Measurements from ENCODE around the gene MAST2. TPM values are rescaled to one million over a fixed set of nuclear protein-coding genes. Genes with fewer than 3 reads are reported as not detected.

The MAST2 gene
- total RNA-seq, 1 experiment from 2014 or later, result 41.9 TPM

DNA sequence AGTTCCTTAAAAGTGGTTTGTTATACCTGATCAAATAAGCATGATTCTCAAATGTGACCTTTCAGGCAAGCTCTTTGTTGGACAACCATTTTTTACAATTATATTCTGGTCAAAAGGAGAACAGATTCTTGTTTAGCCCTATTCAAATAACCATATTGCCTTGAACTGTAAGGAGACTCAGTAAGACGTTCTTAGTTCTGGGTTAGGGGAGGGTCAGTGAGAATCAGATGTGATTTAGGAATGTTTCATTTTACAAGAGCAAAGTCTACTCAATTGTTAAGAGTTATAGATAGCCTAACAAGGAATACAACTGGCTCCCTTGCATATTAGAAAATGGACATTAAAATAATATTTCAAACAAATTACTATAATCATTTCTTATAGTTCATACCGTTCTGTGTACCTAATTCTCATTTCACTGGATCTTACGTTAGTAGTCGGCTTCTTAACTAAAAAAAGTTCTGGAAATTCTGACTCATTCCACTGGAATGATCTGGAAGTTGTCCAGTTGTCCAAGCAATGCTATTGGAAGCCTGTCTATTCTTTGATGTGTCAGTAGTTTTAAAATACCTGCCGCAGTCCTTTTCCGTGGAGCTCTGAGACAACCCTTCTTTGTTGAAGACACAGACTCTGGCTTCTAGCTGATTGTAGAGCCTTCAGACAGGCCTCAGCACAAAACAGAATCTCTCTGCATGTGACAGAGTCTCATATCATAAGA is 88.8 kb downstream of the MAST2 start (continued):
- TF ChIP-seq CTCF (IDR thresholded peaks at IDR 0.05 in 2 of 3, conservative IDR thresholded peaks at IDR 0.05 in 1 of 3; ENCODE audit: borderline replicate concordance in 1 of 3, insufficient read depth in 1 of 3, low read depth in 2 of 3, low read length in 2 of 3), result no peak
- peak; percentile 97 for TF ChIP-seq JUND (IDR thresholded peaks at IDR 0.05)

DNA sequence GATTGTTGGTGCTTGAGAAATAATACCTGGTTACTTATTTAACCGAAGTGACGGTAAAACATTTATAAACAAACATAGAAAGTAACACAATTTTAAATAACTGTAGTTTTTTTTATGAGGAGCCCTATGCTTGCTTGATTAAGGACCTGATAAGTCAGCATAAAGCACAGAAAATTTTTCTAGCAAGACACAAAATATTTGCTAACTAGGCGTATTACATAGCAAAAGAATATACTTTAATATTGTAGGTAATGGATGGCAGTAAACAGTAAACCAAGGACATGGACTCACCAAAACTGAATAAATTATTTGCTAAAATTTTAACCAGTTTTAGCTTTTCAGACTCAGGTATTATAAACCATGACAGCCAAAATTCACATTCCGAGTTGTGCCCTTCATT is 90.9 kb downstream of the MAST2 start:
- no TSS peak for BruUV-seq (replicated peaks)
- RAD21 ChIA-PET (ENCODE audit: low non-redundant PET in 1 of 2, low total read pairs in 2 of 2, uncharacterized antibody in 2 of 2, unreplicated experiment in 2 of 2), result no interaction called here

DNA sequence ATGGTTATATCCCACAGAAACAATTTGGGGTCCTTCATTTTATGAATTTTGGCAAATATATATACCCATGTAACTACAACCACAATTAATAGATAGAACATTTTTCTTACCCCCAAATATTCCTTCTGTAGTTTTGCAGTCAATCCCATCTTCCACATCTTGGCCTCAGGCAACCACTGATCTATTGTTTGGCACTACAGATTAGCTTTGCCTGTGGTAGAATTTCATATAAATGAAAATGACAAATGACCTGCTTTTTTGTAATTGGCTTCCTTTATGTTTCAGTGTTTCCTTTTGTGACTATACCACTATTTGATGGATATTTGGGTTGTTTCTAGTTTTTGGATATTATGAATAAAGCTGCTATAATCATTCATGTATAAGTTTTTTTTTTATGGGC is 91.5 kb downstream of the MAST2 start:
- Histone ChIP-seq H3K79me2 (ENCODE audit: insufficient read depth, low read length) (peaks cover 56% of the 10 kb centered on the region), H3K9me3 (ENCODE audit: control insufficient read depth in 1 of 2, insufficient read depth in 1 of 2, low read depth in 1 of 2, low read length in 2 of 2) (no peaks in the 10 kb centered on the region), H3K4me1 (ENCODE audit: control insufficient read depth in 1 of 2, insufficient read depth in 2 of 2, low read length in 2 of 2) (peaks cover 26 to 35% of the 10 kb centered on the region in 2 experiments), H3K9ac (ENCODE audit: low read length) (no peak overlapping the region), H3K27me3 (ENCODE audit: insufficient read depth, low read length) (no peaks in the 10 kb centered on the region), H4K20me1 (ENCODE audit: insufficient read depth) (no peaks in the 10 kb centered on the region), H3K4me2 (ENCODE audit: low read length) (no peak overlapping the region), H3K4me3 (replicated peaks in 1 of 2; ENCODE audit: low read depth in 1 of 2, low read length in 2 of 2) (no peak overlapping the region), H3K9me2 (ENCODE audit: insufficient read depth) (no peaks in the 10 kb centered on the region), H3K36me3 (ENCODE audit: control insufficient read depth in 1 of 2, insufficient read depth in 2 of 2, low read length in 2 of 2) (no peaks in the 10 kb centered on the region; a peak in 1 of 4 replicates), H2AFZ (ENCODE audit: low read depth, low read length, poor library complexity, severe bottlenecking) (no peak overlapping the region), H3K27ac (ENCODE audit: low read depth, low read length) (no peak overlapping the region)
- no peak for TF ChIP-seq EGR1 (IDR thresholded peaks at IDR 0.05; ENCODE audit: low read depth)
- RAD21 ChIA-PET (ENCODE audit: low non-redundant PET in 1 of 2, low total read pairs in 2 of 2, uncharacterized antibody in 2 of 2, unreplicated experiment in 2 of 2), result no interaction called here
- intact Hi-C loops (cut with micrococcal nuclease), result no loop called here
- ATAC-seq, result no peak
- CTCF ChIA-PET, result no interaction called here
- no TSS peak for BruUV-seq (replicated peaks)
- DNase-seq (ENCODE audit: low read depth, low spot score), result no peak
- POLR2A ChIA-PET, result no interaction called here

More for the DNA sequence above, 90.9 kb downstream of the MAST2 start:
- H3K4me3 ChIP-seq (replicated peaks in 1 of 2; ENCODE audit: low read depth in 1 of 2, low read length in 2 of 2), result no peak overlapping the region
- H2AFZ ChIP-seq (ENCODE audit: low read depth, low read length, poor library complexity, severe bottlenecking), result no peak overlapping the region
- TF ChIP-seq POLR2AphosphoS5 (IDR thresholded peaks at IDR 0.05; ENCODE audit: low read depth, low read length) (no peak), ZNF274 (IDR thresholded peaks at IDR 0.05; ENCODE audit: low read depth, low read length) (no peak), CEBPB (IDR thresholded peaks at IDR 0.05; ENCODE audit: low read depth) (no peak)
- POLR2A ChIA-PET, result no interaction called here
- H3K4me1 ChIP-seq (ENCODE audit: control insufficient read depth in 1 of 2, insufficient read depth in 2 of 2, low read length in 2 of 2), result peaks cover 26 to 35% of the 10 kb centered on the region in 2 experiments
- H3K9me2 ChIP-seq (ENCODE audit: insufficient read depth), result no peaks in the 10 kb centered on the region
- CTCF ChIA-PET, result no interaction called here
- H3K36me3 ChIP-seq (ENCODE audit: control insufficient read depth in 1 of 2, insufficient read depth in 2 of 2, low read length in 2 of 2), result no peaks in the 10 kb centered on the region; a peak in 1 of 4 replicates
- no peaks in the 10 kb centered on the region for H3K27me3 ChIP-seq (ENCODE audit: insufficient read depth, low read length)
- H3K79me2 ChIP-seq (ENCODE audit: insufficient read depth, low read length), result peaks cover 52% of the 10 kb centered on the region
- no peak overlapping the region for H3K4me2 ChIP-seq (ENCODE audit: low read length)
- H4K20me1 ChIP-seq (ENCODE audit: insufficient read depth), result no peaks in the 10 kb centered on the region
- no peaks in the 10 kb centered on the region for H3K9me3 ChIP-seq (ENCODE audit: control insufficient read depth in 1 of 2, insufficient read depth in 1 of 2, low read depth in 1 of 2, low read length in 2 of 2)
- no peak for DNase-seq (ENCODE audit: low read depth, low spot score)
- H3K27ac ChIP-seq (ENCODE audit: low read depth, low read length), result no peak overlapping the region
- no peak overlapping the region for H3K9ac ChIP-seq (ENCODE audit: low read length)
- no peak for ATAC-seq
- intact Hi-C loops (cut with micrococcal nuclease), result no loop called here
